IMR-90 (cell line): ENCODE results near the gene GTF3C1. TPM values are rescaled to one million over a fixed set of nuclear protein-coding genes. Genes with fewer than 3 reads are reported as not detected.

ENCODE experiments used
- ATAC-seq: fragments of 200-7000 bp; cut with Tn5 transposase; 2 replicates; pipeline ENCODE4 v1.9.1; 2020; ENCODE audit warnings: low read depth, mild to moderate bottlenecking, moderate library complexity
- BruUV-seq: library from RNA; stranded (reverse); fragments of 400-500 nt; replicated peaks from 2 replicates; lab custom pipeline; 2021; lab: Mats Ljungman, UMichigan
- CTCF ChIA-PET: fragments of 300-600 bp; formaldehyde crosslinking; extraction: SDS; loops from one replicate; lab custom pipeline; 2021; ENCODE audit warnings: antibody characterized with exemption; lab: Yijun Ruan, JAX
- POLR2A ChIA-PET: fragments of 300-600 bp; sonication (Branson Sonifier 250); formaldehyde crosslinking; loops from one replicate; lab custom pipeline; 2022; ENCODE audit warnings: antibody characterized with exemption; ENCODE audit not compliant: unreplicated experiment; lab: Charles Lee
- DNase-seq: peaks from one replicate; pipeline ENCODE4 v3.0.0; 2013
- H2AFZ ChIP-seq: replicated peaks from 2 replicates; pipeline ENCODE3; 2013; ENCODE audit warnings: low read length, mild to moderate bottlenecking; ENCODE audit not compliant: poor library complexity
- H2AK5ac ChIP-seq: 2 replicates; pipeline ENCODE4 v1.6.1; 2013; ENCODE audit warnings: low read depth, low read length, inconsistent platforms
- H2AK9ac ChIP-seq: replicated peaks from 2 replicates; pipeline ENCODE3; 2013; ENCODE audit warnings: mild to moderate bottlenecking, low read depth, low read length, moderate library complexity; ENCODE audit not compliant: poor library complexity
- H2BK120ac ChIP-seq: 2 replicates; pipeline ENCODE4 v1.6.1; 2013; ENCODE audit warnings: low read depth, low read length, inconsistent platforms
- H2BK15ac ChIP-seq: 3 replicates; pipeline ENCODE4 v1.6.1; 2013; ENCODE audit warnings: low read depth, low read length, inconsistent platforms
- H2BK20ac ChIP-seq: 2 replicates; pipeline ENCODE4 v1.6.1; 2013; ENCODE audit warnings: low read depth, mild to moderate bottlenecking, inconsistent platforms, low read length, moderate library complexity
- H2BK5ac ChIP-seq: 2 replicates; pipeline ENCODE4 v1.6.1; 2013; ENCODE audit warnings: mild to moderate bottlenecking, low read depth, low read length, inconsistent platforms; ENCODE audit not compliant: poor library complexity, severe bottlenecking
- H3K14ac ChIP-seq: replicated peaks from 2 replicates; pipeline ENCODE4 v1.6.1; 2013; ENCODE audit warnings: low read depth, low read length, inconsistent platforms
- H3K18ac ChIP-seq: 2 replicates; pipeline ENCODE4 v1.6.1; 2013; ENCODE audit warnings: low read depth, low read length, control low read depth
- H3K23ac ChIP-seq: 2 replicates; pipeline ENCODE4 v1.6.1; 2013; ENCODE audit warnings: low read depth, low read length, inconsistent platforms
- H3K27ac ChIP-seq: 2 replicates; pipeline ENCODE4 v1.5.1; 2013; ENCODE audit warnings: mild to moderate bottlenecking, control low read depth, low read length; ENCODE audit not compliant: insufficient read depth
- H3K27me3 ChIP-seq: 2 replicates; pipeline ENCODE4 v1.6.1; 2013; ENCODE audit warnings: low read length; ENCODE audit not compliant: control insufficient read depth, insufficient read depth
- H3K36me3 ChIP-seq: 2 replicates; pipeline ENCODE4 v1.6.1; 2013; ENCODE audit warnings: low read length, mixed read lengths; ENCODE audit not compliant: control insufficient read depth, insufficient read depth
- H3K4ac ChIP-seq: 2 replicates; pipeline ENCODE4 v1.6.1; 2013; ENCODE audit warnings: low read depth, low read length, inconsistent platforms
- H3K4me1 ChIP-seq: 2 replicates; pipeline ENCODE4 v1.6.1; 2013; ENCODE audit warnings: low read length, mixed read lengths; ENCODE audit not compliant: control insufficient read depth, insufficient read depth
- H3K4me2 ChIP-seq: 2 replicates; pipeline ENCODE4 v1.6.1; 2013; ENCODE audit warnings: low read depth, mild to moderate bottlenecking, control low read depth, low read length, moderate library complexity
- H3K4me3 ChIP-seq: 2 replicates; pipeline ENCODE4 v1.5.1; 2013; ENCODE audit warnings: low read depth, mild to moderate bottlenecking, control low read depth, low read length, moderate library complexity; ENCODE audit not compliant: insufficient read depth
- H3K56ac ChIP-seq: 2 replicates; pipeline ENCODE4 v1.6.1; 2013; ENCODE audit warnings: low read length, inconsistent platforms; ENCODE audit not compliant: insufficient read depth; ENCODE audit errors: extremely low read depth
- H3K79me1 ChIP-seq, 2 experiments: 2 replicates each; pipeline ENCODE4 v1.6.1; 2013; ENCODE audit warnings: low read length in 2 of 2, inconsistent platforms in 1 of 2, low read depth in 1 of 2
- H3K9ac ChIP-seq: 2 replicates; pipeline ENCODE4 v1.6.1; 2013; ENCODE audit warnings: low read depth, low read length, control low read depth
- H3K9me1 ChIP-seq: 2 replicates; pipeline ENCODE4 v1.6.1; 2013; ENCODE audit warnings: low read length, inconsistent platforms; ENCODE audit not compliant: insufficient read depth
- H3K9me3 ChIP-seq: 2 replicates; pipeline ENCODE4 v1.6.1; 2013; ENCODE audit warnings: low read length; ENCODE audit not compliant: control insufficient read depth, insufficient read depth
- H4K20me1 ChIP-seq: 2 replicates; pipeline ENCODE4 v1.6.1; 2013; ENCODE audit warnings: low read length, inconsistent platforms; ENCODE audit not compliant: insufficient read depth
- H4K5ac ChIP-seq: 2 replicates; pipeline ENCODE4 v1.6.1; 2013; ENCODE audit warnings: mild to moderate bottlenecking, low read depth, low read length, control low read depth
- H4K8ac ChIP-seq, 2 experiments: 2 replicates each; pipeline ENCODE4 v1.6.1; 2013; ENCODE audit warnings: low read depth in 2 of 2, low read length in 2 of 2, control low read depth in 1 of 2, inconsistent platforms in 1 of 2
- H4K91ac ChIP-seq: 2 replicates; pipeline ENCODE4 v1.6.1; 2013; ENCODE audit warnings: low read depth, low read length, inconsistent platforms; ENCODE audit not compliant: insufficient read depth
- FOS ChIP-seq: fragments of 150-350 bp; IDR thresholded peaks from 2 replicates; pipeline ENCODE4 v1.6.1; 2016; ENCODE audit warnings: low read depth, low read length
- MAFK ChIP-seq: IDR thresholded peaks from 2 replicates; pipeline ENCODE4 v1.6.1; 2012; ENCODE audit warnings: low read depth, low read length, improper control_type of control experiment
- MXI1 ChIP-seq: IDR thresholded peaks from 2 replicates; pipeline ENCODE4 v1.6.1; 2012; ENCODE audit warnings: low read depth, mild to moderate bottlenecking, low read length, moderate library complexity, borderline replicate concordance
- NFE2L2 ChIP-seq: fragments of 150-350 bp; IDR thresholded peaks from 2 replicates; pipeline ENCODE4 v1.6.1; 2016; ENCODE audit warnings: low read depth, mild to moderate bottlenecking, low read length
- RAD21 ChIP-seq: IDR thresholded peaks from 2 replicates; pipeline ENCODE4 v1.6.1; 2012; ENCODE audit warnings: low read length, improper control_type of control experiment
- RCOR1 ChIP-seq: IDR thresholded peaks from 2 replicates; pipeline ENCODE4 v1.6.1; 2012; ENCODE audit warnings: mild to moderate bottlenecking, low read length, improper control_type of control experiment; ENCODE audit not compliant: insufficient replicate concordance
- RFX5 ChIP-seq: IDR thresholded peaks from 2 replicates; pipeline ENCODE4 v1.8.0; 2012; ENCODE audit warnings: low read depth, mild to moderate bottlenecking, low read length, moderate library complexity
- WGBS, 2 experiments: methylation state at CpG; one replicate each; pipeline versions ENCODE4 v1.1.5 to v1.1.7; 2013; ENCODE audit warnings: missing lambda C conversion rate in 2 of 2; ENCODE audit not compliant: insufficient read length in 1 of 2; ENCODE audit errors: extremely low coverage in 2 of 2; 5-methylcytosine and 5-hydroxymethylcytosine counted together
- dilution Hi-C: fragments of 300-500 bp; cut with HindIII; formaldehyde crosslinking; loops from one replicate; pipeline ENCODE4 v1.14.3; 2018; ENCODE audit warnings: low sequenced_read_pairs; ENCODE audit not compliant: unreplicated experiment
- in situ Hi-C: fragments of 300-500 bp; cut with MboI; formaldehyde crosslinking; loops from 3 replicates; pipeline ENCODE4 v1.14.3; 2019; ENCODE audit warnings: low sequenced_read_pairs, inconsistent platforms, mixed read lengths
- intact Hi-C: fragments of 100-400 bp; cut with micrococcal nuclease; formaldehyde crosslinking; loops from 2 replicates; pipeline ENCODE4 v1.10.0; 2022
- polyA plus RNA-seq, 3 experiments: library from polyadenylated mRNA; depleted of rRNA; stranded (reverse); fragments of >200 nt; gene quantifications; 2 replicates each; pipeline ENCODE4 v1.2.3, GENCODE V29; 2012; ENCODE audit warnings: low replicate concordance in 1 of 3
- total RNA-seq: library from RNA; depleted of rRNA; stranded (reverse); fragments of >200 nt; gene quantifications from 2 replicates; pipeline ENCODE4 v1.2.3, GENCODE V29; 2012
- TF ChIP-seq, protein P1 (sequence below): fragments of 150-350 bp; IDR thresholded peaks from 2 replicates; pipeline ENCODE4 v1.6.1; 2017; ENCODE audit warnings: mild to moderate bottlenecking, antibody characterized with exemption, low read length, low read depth

GTF3C1 gene
- total and polyA plus RNA-seq, 2 of the 4 experiments (the other 2 are of a cell fraction) = 50.8 to 68.1 TPM

DNA sequence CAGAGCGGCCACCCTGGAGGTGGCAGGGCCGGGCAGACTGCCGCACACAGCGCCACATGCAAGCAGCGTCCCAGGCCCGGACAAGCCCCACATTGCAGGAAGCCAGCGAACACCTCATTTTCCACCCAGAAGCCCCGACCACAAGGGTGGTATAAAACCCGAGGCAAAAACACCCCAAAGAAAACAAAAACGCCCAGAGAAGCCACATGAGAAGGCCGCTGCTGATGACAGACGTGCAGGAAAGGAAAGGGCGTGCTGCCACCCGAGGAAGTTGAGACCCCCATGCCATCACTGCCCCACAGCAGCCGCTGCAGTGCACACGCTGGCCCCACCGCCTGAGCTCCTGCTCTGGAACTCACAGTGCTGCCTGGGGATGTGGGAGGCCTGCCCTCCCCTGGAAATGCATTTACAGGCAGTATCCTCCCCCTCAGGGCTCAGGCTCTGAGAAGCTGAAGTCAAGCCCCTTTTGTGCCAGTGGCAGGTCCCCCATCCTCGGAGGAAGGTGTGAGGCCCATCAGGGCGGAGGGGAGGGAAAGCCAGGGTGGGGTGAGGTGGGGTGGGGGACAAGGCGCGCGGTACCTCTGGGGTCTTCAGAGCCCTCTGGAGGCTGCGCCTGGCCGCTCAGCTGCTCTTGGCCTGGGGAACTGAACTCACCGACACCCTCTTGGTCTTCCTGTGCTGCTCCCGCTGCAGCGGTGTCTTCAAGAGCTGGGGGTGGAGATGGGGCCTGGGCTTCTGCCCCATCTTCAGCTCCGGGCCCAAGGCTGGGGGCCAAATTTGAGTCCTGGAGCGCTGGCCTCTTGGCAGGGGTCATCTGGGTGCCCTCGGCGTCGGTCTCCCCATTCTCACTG is 85.7 kb downstream of the GTF3C1 start:
- peaks cover 84% of the 10 kb centered on the region for H3K36me3 ChIP-seq
- H3K9me3 ChIP-seq = peaks cover 5% of the 10 kb centered on the region
- H3K4ac ChIP-seq = no peak overlapping the region
- no peak overlapping the region for H4K8ac ChIP-seq
- ATAC-seq (no peak), DNase-seq (no peak)
- dilution Hi-C loops (no loop called here), in situ Hi-C loops (loop anchor here (25.0 kb wide), 1 partner anchor 1627 kb away; no protein-coding TSS in a partner anchor), intact Hi-C loops (no loop called here)
- H2BK5ac ChIP-seq = no peak overlapping the region
- H3K4me2 ChIP-seq = no peak overlapping the region
- H4K91ac ChIP-seq = no peak overlapping the region
- no peaks in the 10 kb centered on the region; a peak in 1 of 4 replicates for H3K79me1 ChIP-seq
- no peak overlapping the region for H2BK20ac ChIP-seq
- no peaks in the 10 kb centered on the region for H4K20me1 ChIP-seq
- H3K9ac ChIP-seq = no peak overlapping the region
- H3K56ac ChIP-seq = no peak overlapping the region
- ChIA-PET POLR2A (no interaction called here), CTCF (no interaction called here)
- BruUV-seq = no TSS peak
- no peak overlapping the region for H2AK9ac ChIP-seq
- no peaks in the 10 kb centered on the region for H3K27me3 ChIP-seq
- TF ChIP-seq NFE2L2 (no peak), MXI1 (no peak), RFX5 (no peak), RAD21 (no peak), FOS (no peak), MAFK (no peak), RCOR1 (no peak)
- TF ChIP-seq, protein P1, sequence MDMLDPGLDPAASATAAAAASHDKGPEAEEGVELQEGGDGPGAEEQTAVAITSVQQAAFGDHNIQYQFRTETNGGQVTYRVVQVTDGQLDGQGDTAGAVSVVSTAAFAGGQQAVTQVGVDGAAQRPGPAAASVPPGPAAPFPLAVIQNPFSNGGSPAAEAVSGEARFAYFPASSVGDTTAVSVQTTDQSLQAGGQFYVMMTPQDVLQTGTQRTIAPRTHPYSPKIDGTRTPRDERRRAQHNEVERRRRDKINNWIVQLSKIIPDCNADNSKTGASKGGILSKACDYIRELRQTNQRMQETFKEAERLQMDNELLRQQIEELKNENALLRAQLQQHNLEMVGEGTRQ = no peak
- no peak overlapping the region for H2AK5ac ChIP-seq
- 89% methylated on average over 11 of the region's 32 CpGs; no CpG with 5 or more reads in 1 of the 2 experiments for WGBS, 2 experiments
- no peak overlapping the region for H3K14ac ChIP-seq
- no peak overlapping the region for H2AFZ ChIP-seq
- no peak overlapping the region for H3K23ac ChIP-seq
- H3K4me3 ChIP-seq = no peak overlapping the region
- no peak overlapping the region for H2BK120ac ChIP-seq
- H3K4me1 ChIP-seq = peaks cover 4% of the 10 kb centered on the region
- no peak overlapping the region for H3K27ac ChIP-seq
- no peaks in the 10 kb centered on the region; the same call in 1 of the 2 replicates for H3K9me1 ChIP-seq
- no peak overlapping the region for H3K18ac ChIP-seq
- H2BK15ac ChIP-seq = no peak overlapping the region
- no peak overlapping the region for H4K5ac ChIP-seq
